ENCODE data around the gene FAM83E. TPM values are rescaled to one million over a fixed set of nuclear protein-coding genes. Genes with fewer than 3 reads are reported as not detected.

FAM83E gene
- total and polyA plus RNA-seq, 10 of the 15 experiments (the other 5 are each of a cell fraction or from before 2014, with no cell fraction given): 0.14 to 2.5 (median 0.33) TPM; not detected in 4

GRCh38 chr19:48633148-48634035, 18.5 kb upstream of the FAM83E start (continued):
- no peak for TF ChIP-seq E2F8 (IDR thresholded peaks at IDR 0.05; ENCODE audit: low read depth, partially characterized antibody)
- TF ChIP-seq POLR2AphosphoS5 (IDR thresholded peaks at IDR 0.05; ENCODE audit: low read length): no peak
- peak; percentile 92 for TF ChIP-seq NR2C1 (IDR thresholded peaks at IDR 0.05)
- no peak for TF ChIP-seq CEBPZ (IDR thresholded peaks at IDR 0.05; ENCODE audit: low read depth, low read length)
- TF ChIP-seq ZNF217 (IDR thresholded peaks at IDR 0.05): no peak
- TF ChIP-seq FOS (IDR thresholded peaks at IDR 0.05; ENCODE audit: borderline replicate concordance, extremely low read depth, insufficient read length): no peak
- no peak for TF ChIP-seq ATF3 (IDR thresholded peaks at IDR 0.05; ENCODE audit: borderline replicate concordance, extremely low read depth, low read depth, low read length)
- TF ChIP-seq SMAD5 (IDR thresholded peaks at IDR 0.05; ENCODE audit: low read depth): no peak
- TF ChIP-seq SKIL (IDR thresholded peaks at IDR 0.05; ENCODE audit: low read depth, poor library complexity, severe bottlenecking): peak; percentile 25
- TF ChIP-seq KDM1A (IDR thresholded peaks at IDR 0.05; ENCODE audit: borderline replicate concordance): no peak
- TF ChIP-seq SMAD1 (IDR thresholded peaks at IDR 0.05; ENCODE audit: low read depth, partially characterized antibody): no peak
- no peak for TF ChIP-seq EGR1 (IDR thresholded peaks at IDR 0.05; ENCODE audit: borderline replicate concordance in 1 of 2, low read depth in 2 of 2, low read length in 2 of 2)
- 0 out of 4 replicates have a peak, but pooled peaks of 1 of the 2 experiments have one; percentile 16 for TF ChIP-seq IKZF2 (IDR thresholded peaks at IDR 0.05)
- TF ChIP-seq TCF3 (IDR thresholded peaks at IDR 0.05; ENCODE audit: borderline replicate concordance, insufficient read depth, low read depth, low read length): no peak
- peak; percentile 61 for TF ChIP-seq NR2C2 (IDR thresholded peaks at IDR 0.05; ENCODE audit: borderline replicate concordance, control insufficient read depth, insufficient read length, low read depth)
- TF ChIP-seq MEF2B (IDR thresholded peaks at IDR 0.05; ENCODE audit: partially characterized antibody, poor library complexity, severe bottlenecking): peak; percentile 48

Data from GM12878 (cell line).